Effector memory CD8-positive, alpha-beta T cell (primary cell): Measurements from ENCODE around the gene TTLL1.
"Not testable (repeated sequence)": the region's sequence is repeated elsewhere in the genome, so short reads cannot be mapped to it uniquely, and the experiment has no call there.

Experiments used
- ATAC-seq: fragments of 150-1000 bp; cut with Tn5 transposase; replicated peaks from 2 replicates; pipeline ENCODE4 v1.10.0; 2021; ENCODE audit warnings: mild to moderate bottlenecking, moderate library complexity
- DNase-seq, 3 experiments: peaks; one replicate each; pipeline ENCODE4 v3.0.0; 2021
- H3K27ac Mint-ChIP-seq, 2 donors: one replicate each; pipeline ENCODE4 v1.8.0; 2022; ENCODE audit warnings: mild to moderate bottlenecking in 2 of 2, mixed read lengths in 2 of 2, moderate library complexity in 2 of 2
- H3K27me3 Mint-ChIP-seq, 2 donors: one replicate each; pipeline ENCODE4 v1.8.0; 2022; ENCODE audit warnings: mixed read lengths in 2 of 2
- H3K36me3 Mint-ChIP-seq: one replicate; pipeline ENCODE4 v1.8.0; 2022; ENCODE audit warnings: mild to moderate bottlenecking, moderate library complexity, mixed read lengths; ENCODE audit not compliant: insufficient read depth
- H3K4me1 Mint-ChIP-seq, 2 donors: one replicate each; pipeline ENCODE4 v1.8.0; 2022; ENCODE audit warnings: low read depth in 2 of 2, mixed read lengths in 2 of 2
- H3K4me3 Mint-ChIP-seq, 2 donors: one replicate each; pipeline ENCODE4 v1.8.0; 2022; ENCODE audit warnings: mild to moderate bottlenecking in 2 of 2, mixed read lengths in 2 of 2, moderate library complexity in 2 of 2
- H3K9me3 Mint-ChIP-seq, 2 donors: one replicate each; pipeline ENCODE4 v1.8.0; 2022; ENCODE audit warnings: mixed read lengths in 2 of 2

Gene TTLL1

DNA sequence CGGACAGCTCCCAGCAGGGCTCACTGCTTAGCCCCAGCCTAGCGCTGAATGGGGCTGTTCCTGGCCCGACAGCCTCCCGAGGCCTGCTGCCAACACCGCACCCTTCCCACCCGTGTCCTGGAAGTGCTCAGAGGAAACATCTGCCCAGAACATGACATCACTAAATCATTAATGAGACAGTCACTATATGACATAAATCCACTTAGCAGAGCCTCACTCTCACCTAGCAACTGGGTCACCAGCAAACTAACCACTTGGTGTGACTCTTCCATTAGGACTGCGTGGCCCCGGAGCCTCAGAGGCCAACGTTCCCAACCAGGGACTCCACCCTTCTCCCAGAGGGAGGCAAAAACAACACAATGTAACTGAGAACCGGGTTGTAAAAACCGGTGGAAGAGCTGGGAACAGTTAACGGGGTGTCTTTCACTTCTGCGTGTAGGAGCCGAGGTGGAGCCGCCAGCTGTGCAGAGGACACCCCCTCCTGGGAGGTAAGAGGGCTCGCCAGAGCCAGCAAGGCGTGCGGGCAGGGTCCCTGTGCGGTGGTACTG is 52.8 kb downstream of the TTLL1 start:
- peaks cover 7% of the 10 kb centered on the region for H3K36me3 Mint-ChIP-seq
- H3K27me3 Mint-ChIP-seq, result no peaks in the 10 kb centered on the region
- no peak overlapping the region for H3K27ac Mint-ChIP-seq
- H3K9me3 Mint-ChIP-seq, result no peaks in the 10 kb centered on the region
- no peak overlapping the region for H3K4me3 Mint-ChIP-seq
- peaks cover 5 to 6% of the 10 kb centered on the region in 2 donors for H3K4me1 Mint-ChIP-seq
- DNase-seq (no peak), ATAC-seq (no peak)

DNA sequence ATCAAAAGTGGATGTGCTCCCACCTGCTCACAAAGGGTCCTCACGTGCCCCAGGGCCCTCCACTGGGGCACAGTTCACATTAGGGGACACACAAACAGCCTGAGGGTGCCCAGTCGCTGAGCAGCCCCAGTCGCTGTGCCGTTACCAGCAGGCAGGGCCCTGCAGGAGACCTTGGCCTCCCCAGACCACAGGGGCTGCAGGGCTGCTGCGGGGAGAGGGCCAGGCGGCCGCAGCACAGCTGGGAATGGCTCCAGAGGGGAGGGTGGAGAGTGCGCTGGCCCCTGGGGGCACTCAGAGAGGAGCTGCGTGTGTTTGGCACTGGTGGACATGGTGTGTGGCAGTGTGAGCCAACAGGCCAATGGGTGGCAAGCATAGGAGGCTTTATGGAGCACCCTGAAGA is 53.9 kb downstream of the TTLL1 start:
- Mint-ChIP-seq H3K4me1 (peaks cover 5 to 6% of the 10 kb centered on the region in 2 donors), H3K9me3 (no peaks in the 10 kb centered on the region), H3K27ac (no peak overlapping the region), H3K27me3 (no peaks in the 10 kb centered on the region), H3K36me3 (peaks cover 7% of the 10 kb centered on the region), H3K4me3 (no peak overlapping the region)
- ATAC-seq (no peak), DNase-seq (no peak)

DNA sequence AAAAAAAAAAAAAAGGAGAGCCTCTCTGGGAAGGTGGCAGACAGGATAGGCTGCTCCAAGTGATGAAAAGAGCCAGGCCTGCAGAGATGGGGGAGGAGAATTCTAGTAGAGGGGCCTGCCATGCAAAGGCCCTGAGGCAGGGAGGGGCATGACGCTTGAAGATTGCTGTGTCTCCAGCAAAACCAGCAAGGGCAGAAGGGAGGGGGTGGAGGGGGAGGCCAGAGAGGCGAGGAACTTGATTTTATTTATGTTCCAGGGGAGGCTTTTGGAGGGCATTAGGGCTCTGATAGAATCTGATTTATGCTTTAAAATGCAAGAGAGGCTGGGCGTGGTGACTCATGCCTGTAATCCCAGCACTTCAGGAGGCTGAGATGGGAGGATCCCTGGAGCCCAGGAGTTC is 57.6 kb downstream of the TTLL1 start:
- ATAC-seq, result no peak
- H3K9me3 Mint-ChIP-seq, result no peaks in the 10 kb centered on the region
- peaks cover 5 to 6% of the 10 kb centered on the region in 2 donors for H3K4me1 Mint-ChIP-seq

DNA sequence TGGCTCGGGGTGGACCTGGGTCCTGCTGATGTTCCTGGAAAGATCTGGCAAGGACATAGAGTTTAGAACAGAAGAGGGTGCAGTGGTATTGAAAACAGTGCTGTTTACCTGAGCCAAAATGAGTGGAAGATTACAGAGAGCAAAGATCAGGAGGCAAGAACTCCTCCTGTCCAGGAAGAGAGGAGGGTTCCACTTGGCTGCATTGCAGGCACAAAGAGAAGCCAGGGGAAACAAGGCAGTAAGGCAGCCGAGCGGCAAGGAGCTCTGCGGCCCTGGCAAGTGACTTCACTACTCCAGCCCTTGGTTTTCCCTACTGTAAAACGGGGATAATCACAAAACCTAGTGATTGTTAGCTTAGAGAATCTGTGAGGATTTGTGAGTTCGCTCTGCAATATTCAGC is 70.6 kb downstream of the TTLL1 start:
- H3K27ac Mint-ChIP-seq, result no peak overlapping the region
- ATAC-seq, result no peak
- no peak overlapping the region for H3K4me3 Mint-ChIP-seq
- peaks cover 14 to 20% of the 10 kb centered on the region in 2 donors for H3K4me1 Mint-ChIP-seq
- H3K27me3 Mint-ChIP-seq, result no peaks in the 10 kb centered on the region
- H3K36me3 Mint-ChIP-seq, result peaks cover 18% of the 10 kb centered on the region
- DNase-seq, result no peak
- no peaks in the 10 kb centered on the region for H3K9me3 Mint-ChIP-seq

More for the DNA sequence above, 57.6 kb downstream of the TTLL1 start:
- Mint-ChIP-seq H3K27me3 (no peaks in the 10 kb centered on the region), H3K4me3 (no peak overlapping the region), H3K27ac (no peak overlapping the region), H3K36me3 (no peaks in the 10 kb centered on the region)
- DNase-seq, result no peak

DNA sequence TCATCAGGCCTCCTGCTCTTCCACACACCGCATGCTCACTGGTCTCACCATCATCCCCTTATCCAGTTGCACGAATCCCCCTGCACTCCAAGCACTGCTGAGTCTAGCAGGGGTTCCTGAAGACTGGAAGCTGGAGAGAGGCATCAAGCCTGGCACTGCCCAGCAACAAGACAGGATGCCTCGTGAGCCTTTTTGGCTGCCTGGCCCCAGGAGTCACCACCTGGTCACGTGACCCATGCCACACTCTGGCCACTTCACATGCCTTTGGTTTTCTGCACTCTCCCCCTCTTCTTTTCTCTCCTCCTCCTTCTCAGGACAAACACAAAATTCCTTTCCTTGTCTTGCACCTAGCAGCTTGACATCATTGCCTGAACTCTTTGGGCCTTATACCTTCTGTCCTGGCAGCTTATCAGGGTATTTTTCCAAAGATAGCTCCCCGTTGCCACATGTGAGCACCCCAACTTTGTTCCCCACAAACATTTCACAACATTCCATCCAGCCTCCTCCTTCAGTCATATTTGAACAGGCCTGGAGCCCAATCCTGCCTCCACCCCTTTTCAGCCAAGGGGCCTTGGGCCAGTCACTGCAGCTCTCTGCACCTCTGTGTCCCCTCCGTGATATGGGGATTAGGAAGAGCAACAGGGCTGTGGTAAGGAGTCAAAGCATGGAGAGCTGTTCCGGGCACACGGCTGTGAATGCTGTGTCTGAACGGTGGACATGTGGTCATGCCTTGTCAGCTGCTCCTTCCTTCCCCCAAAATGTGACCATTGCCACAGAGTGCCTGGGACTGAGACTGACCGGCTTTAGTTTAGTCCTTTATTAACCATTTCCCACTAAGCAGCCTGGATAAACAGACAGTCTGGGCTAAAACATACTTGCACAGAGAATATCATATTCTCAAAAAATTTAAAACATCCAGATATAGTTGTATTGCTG is 71.4 kb downstream of the TTLL1 start:
- peak overlapping the region in 1 of 2 donors; percentile 6 for H3K27ac Mint-ChIP-seq

DNA sequence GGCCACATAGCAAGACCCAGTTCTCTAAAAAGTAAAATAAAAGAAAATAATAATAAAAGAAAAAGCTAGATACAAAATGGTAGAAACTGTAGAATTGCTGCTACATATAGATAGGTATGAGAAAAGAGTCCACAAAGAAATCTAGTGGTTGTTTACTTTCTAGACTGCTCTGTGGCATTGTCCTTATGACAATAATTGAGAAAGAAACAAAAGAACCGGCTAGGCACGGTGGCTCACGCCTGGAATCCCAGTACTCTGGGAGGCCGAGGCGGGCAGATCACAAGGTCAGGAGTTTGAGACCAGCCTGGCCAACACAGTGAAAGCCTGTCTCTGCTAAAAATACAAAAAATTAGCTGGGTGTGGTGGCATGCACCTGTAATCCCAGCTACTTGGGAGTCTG is 73.0 kb downstream of the TTLL1 start:
- Mint-ChIP-seq H3K36me3 (peaks cover 18% of the 10 kb centered on the region), H3K4me1 (peaks cover 22 to 27% of the 10 kb centered on the region in 2 donors), H3K4me3 (peak overlapping the region; percentile 97)
- not testable (repeated sequence) for ATAC-seq, H3K9me3 Mint-ChIP-seq, DNase-seq, H3K27me3 Mint-ChIP-seq, H3K27ac Mint-ChIP-seq

More for the DNA sequence above, 71.4 kb downstream of the TTLL1 start:
- H3K9me3 Mint-ChIP-seq, result no peaks in the 10 kb centered on the region
- DNase-seq, result no peak
- no peaks in the 10 kb centered on the region for H3K27me3 Mint-ChIP-seq
- ATAC-seq, result no peak
- no peak overlapping the region for H3K4me3 Mint-ChIP-seq
- peaks cover 22 to 27% of the 10 kb centered on the region in 2 donors for H3K4me1 Mint-ChIP-seq
- peaks cover 18% of the 10 kb centered on the region for H3K36me3 Mint-ChIP-seq

DNA sequence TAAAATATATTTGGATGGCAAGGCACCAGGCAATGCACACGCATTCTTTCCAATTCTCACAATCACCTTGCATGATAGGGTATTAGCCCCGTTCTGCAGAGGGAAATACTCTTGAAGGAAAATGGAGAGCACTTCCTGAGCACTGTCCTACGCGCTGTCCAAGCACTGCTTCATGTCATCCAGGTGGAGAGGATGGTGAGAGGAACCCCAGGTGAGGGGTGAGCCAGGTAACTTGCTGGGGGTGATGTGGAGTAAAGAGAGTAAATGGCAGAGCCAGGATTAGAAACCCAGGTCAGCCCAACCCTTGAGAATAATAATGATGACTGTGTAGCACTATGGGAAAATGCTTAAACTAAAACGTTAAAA is 73.5 kb downstream of the TTLL1 start:
- no peaks in the 10 kb centered on the region for H3K9me3 Mint-ChIP-seq
- H3K4me1 Mint-ChIP-seq, result peaks cover 22 to 27% of the 10 kb centered on the region in 2 donors
- no peak for ATAC-seq
- peak overlapping the region; percentile 97 for H3K4me3 Mint-ChIP-seq
- peaks cover 18% of the 10 kb centered on the region for H3K36me3 Mint-ChIP-seq
- no peaks in the 10 kb centered on the region for H3K27me3 Mint-ChIP-seq
- peak in 1 of 3 experiments; percentile 7 for DNase-seq
- peak overlapping the region; percentile 93 to 94 for H3K27ac Mint-ChIP-seq

DNA sequence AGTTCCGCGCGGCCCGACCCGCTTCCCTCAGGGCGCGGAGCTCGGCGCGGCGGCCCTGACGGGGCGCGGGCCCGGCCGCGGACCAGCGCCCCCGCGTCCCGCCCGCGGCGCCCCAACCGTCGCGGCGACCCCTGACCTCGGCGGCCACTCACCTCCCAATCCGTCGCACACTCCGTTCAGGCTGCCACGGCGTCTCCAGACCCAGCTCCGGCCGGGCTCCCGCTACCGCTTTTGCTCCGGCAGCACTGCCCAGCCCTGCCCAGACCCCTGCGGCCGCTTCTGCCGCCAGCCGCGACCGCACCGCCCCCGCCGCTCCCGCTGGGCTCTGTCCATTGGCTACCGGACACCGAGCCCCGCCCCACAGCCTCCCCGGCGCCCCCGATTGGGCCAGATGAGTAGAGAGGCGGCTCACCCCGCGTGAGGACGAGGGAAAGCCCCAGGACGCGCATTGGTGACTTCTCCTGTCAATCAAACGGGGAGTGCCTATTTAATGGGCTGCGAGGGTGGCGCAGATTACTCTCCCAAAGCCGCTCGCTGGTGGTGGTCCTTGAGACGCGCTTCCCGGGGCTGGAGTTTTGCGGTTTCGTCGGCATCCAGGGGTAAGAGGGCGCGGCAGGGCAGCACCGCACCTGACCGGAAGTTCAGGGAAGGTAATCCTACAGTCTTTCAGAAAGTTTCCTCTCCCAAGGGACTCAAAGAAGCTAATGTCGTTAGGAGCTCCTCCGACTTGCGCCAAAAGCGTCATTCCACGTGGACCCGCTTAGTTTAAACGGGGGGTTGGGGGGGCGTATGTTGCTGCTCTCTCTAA is 74.1 kb downstream of the TTLL1 start, which contains the start of gene PACSIN2:
PACSIN2 (minus strand) TSS at position 281 of the 808 bp plus-strand sequence. CDS start 103,069 bp downstream, outside the sequence.
- peak; percentile 95 for ATAC-seq
- Mint-ChIP-seq H3K27ac (peak within 1 kb of the TSS; percentile 93 to 94), H3K36me3 (peaks cover 18% of the 10 kb centered on the region), H3K9me3 (no peaks in the 10 kb centered on the region), H3K4me3 (peak within 1 kb of the TSS; percentile 97), H3K27me3 (no peaks in the 10 kb centered on the region), H3K4me1 (peaks cover 24 to 30% of the 10 kb centered on the region in 2 donors)
- DNase-seq, result peak; percentile 98 to 99 (median 99)

DNA sequence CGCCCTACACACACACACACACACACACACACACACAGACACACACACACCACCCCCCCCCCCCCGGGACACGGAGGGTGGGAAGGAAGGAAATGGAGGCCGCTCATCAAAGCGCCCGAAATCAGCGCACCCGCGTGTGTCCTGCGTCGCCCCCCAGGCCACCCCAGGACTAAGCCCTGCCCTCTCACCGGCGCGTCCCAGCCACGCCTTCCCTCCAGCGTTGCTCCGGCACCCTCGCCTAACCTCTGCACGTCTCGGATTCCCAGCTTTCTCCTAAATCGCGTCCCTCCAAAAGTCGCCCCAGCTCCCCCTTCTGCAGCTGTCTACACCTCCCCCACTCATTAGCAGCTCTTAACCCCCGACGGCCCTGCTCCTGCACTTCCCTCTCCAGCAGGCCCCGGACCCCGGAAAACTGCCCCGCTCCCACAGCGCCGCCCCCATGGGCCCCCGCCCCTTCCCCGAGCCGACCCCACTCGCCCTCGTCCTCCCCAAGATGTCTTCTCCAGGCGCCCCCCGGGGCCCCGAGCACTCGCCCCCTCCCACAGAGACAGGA is 74.8 kb downstream of the TTLL1 start:
- DNase-seq, result peak; percentile 24 to 32 (median 28)
- Mint-ChIP-seq H3K9me3 (no peaks in the 10 kb centered on the region), H3K27ac (peak overlapping the region; percentile 93 to 94), H3K36me3 (peaks cover 18% of the 10 kb centered on the region), H3K27me3 (no peaks in the 10 kb centered on the region), H3K4me3 (peak overlapping the region; percentile 97), H3K4me1 (peaks cover 24 to 30% of the 10 kb centered on the region in 2 donors)
- ATAC-seq, result peak; percentile 31

DNA sequence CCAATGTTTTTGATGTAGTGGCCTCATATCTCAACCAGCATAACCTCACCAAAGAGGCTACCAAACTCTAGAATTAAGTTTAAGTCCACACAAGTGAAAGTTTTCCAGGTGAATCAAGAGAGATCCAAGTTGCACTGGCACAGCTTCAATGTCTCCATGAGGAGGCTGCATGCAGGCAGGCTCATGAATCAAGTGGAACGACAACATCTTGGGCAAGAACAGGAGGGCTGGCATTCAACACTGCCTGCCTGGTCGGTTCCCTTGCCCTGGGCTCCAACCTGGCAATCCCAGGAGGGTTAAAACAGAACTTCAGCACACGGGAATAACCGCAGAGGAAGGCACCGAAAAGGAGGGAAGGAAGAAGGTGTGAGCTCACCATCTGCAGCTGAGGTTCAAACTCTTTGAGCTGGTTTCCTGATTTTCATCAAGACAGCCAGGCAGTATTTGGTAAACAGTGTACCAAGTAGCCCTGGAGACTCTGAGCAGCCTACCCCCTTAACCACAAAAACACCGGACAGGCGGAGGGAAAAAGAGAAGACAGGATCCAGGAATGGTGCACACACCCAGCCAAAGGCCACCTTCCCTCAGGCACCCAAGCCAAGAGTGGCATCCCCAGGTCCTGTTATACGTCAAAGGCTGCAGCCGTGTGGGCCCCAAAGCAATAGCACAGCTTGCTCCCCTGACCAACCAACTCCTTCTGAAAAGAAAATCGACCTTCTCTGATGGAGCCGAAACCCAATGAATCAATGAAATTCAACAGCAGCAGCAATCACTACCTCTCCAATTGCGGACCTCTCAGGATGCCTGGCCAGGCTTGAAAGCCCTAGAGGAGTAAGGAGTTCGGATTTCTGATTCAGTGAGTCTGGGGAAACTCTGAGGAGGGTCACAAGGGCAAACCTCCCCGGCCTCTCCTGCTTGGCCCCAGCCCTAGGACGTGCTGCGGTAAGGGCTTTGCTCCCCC is 75.6 kb downstream of the TTLL1 start:
- no peaks in the 10 kb centered on the region for H3K27me3 Mint-ChIP-seq
- peak overlapping the region; percentile 97 for H3K4me3 Mint-ChIP-seq
- peak overlapping the region; percentile 93 to 94 for H3K27ac Mint-ChIP-seq
- DNase-seq (peak; percentile 19 to 46 (median 41)), ATAC-seq (peak; percentile 49)
- H3K4me1 Mint-ChIP-seq, result peaks cover 27 to 34% of the 10 kb centered on the region in 2 donors
- H3K36me3 Mint-ChIP-seq, result peaks cover 18% of the 10 kb centered on the region
- H3K9me3 Mint-ChIP-seq, result no peaks in the 10 kb centered on the region

DNA sequence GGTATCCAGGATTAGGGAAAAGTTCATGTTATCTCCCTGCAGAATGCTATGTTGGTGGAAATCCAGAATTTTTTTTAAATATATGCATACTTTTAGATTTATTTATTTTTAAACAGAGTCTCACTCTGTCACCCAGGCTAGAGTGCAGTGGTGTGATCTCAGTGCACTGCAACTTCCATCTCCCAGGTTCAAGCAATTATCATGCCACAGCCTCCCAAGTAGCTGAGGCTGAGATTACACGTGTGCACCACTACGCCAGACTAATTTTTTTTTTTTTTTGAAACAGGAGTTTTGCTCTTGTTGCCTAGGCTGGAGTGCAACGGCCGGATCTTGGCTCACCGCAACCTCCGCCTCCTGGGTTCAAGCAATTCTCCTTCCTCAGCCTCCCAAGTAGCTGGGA is 76.8 kb downstream of the TTLL1 start:
- DNase-seq (no peak), ATAC-seq (no peak)

DNA sequence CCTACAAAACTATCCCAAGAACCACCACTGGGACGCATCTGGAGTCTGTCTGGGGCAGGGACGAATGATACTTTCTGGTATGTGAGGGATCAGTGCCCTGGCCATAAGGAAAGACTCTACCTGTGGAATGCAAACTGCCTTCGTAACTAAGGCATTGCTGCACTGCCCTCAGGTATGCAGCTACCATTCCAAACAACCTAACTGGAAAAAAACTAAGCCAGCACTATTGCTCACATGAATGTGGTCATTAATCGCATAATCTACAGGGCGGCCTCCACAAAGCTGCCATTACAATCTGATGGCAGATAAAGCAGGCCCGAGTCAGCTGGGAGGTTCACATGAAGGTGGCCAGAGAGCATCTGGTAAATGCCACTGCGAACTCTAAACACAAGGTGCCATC is 78.1 kb downstream of the TTLL1 start:
- peaks cover 39 to 42% of the 10 kb centered on the region in 2 donors for H3K4me1 Mint-ChIP-seq
- H3K36me3 Mint-ChIP-seq, result peaks cover 21% of the 10 kb centered on the region
- H3K9me3 Mint-ChIP-seq, result no peaks in the 10 kb centered on the region
- DNase-seq, result no peak
- H3K27ac Mint-ChIP-seq, result no peak overlapping the region
- H3K4me3 Mint-ChIP-seq, result no peak overlapping the region
- ATAC-seq, result no peak
- no peaks in the 10 kb centered on the region for H3K27me3 Mint-ChIP-seq

More for the DNA sequence above, 76.8 kb downstream of the TTLL1 start:
- Mint-ChIP-seq H3K27me3 (no peaks in the 10 kb centered on the region), H3K27ac (peak overlapping the region in 1 of 2 donors; percentile 93), H3K4me1 (peaks cover 32 to 36% of the 10 kb centered on the region in 2 donors), H3K36me3 (peaks cover 21% of the 10 kb centered on the region), H3K4me3 (no peak overlapping the region), H3K9me3 (no peaks in the 10 kb centered on the region)
